ENCODE measurements around the gene CNTN4.

Gene CNTN4

DNA sequence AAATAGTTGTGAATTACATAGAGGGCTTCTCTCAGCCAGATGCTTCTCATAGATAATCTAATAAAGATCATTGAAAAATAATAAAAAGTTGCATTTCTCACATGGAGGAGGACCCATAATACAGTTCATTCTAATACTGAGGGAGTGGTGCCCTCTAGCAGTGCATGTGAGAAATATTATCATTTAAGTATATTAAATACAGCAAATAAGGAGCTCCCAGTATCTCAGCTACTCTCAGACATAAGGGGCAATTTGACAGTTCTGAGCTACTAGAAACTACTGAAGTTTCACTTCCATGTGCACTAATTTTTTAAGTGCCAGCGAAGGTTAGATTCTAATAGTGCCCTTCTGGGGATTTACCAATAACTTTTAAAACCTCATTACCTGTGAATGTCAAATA is 823.2 kb downstream of the CNTN4 start:
- no peak overlapping the region for H2BK15ac ChIP-seq (ENCODE audit: low read length)
- WGBS, 2 donors (ENCODE audit: extremely low coverage in 2 of 2, insufficient read length in 2 of 2, insufficient replicate concordance in 1 of 2): no CpG with 5 or more reads among the region's 1 CpG

DNA sequence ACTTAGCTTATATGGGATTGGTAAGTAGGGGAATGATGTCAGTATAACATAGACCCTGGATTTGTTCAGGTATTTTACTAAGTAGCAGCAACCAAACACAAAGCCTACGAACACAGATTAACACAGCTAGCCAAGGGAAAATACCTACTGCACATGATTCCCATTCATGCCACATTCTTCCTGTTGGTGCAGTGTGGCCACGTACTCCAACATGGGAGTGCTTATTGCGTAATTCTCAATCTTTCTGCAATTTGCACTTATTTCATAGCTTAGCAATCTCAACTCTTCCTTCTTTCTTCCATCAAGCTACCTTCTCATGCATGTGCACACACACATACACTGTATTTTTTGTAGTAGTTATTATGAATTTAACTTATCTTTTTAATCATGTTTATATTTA is 824.7 kb downstream of the CNTN4 start:
- no peak overlapping the region for H2BK5ac ChIP-seq (ENCODE audit: low read length)
- H3K14ac ChIP-seq (ENCODE audit: low read length): no peak overlapping the region
- H4K8ac ChIP-seq (ENCODE audit: low read depth, low read length): no peak overlapping the region
- no peak overlapping the region for H2AFZ ChIP-seq (ENCODE audit: low read length)
- WGBS, 2 donors (ENCODE audit: extremely low coverage in 2 of 2, insufficient read length in 2 of 2, insufficient replicate concordance in 1 of 2): no CpG with 5 or more reads among the region's 3 CpGs
- H3K4me1 ChIP-seq (ENCODE audit: control insufficient read depth in 2 of 2, insufficient read depth in 1 of 2, low read depth in 1 of 2, low read length in 2 of 2): no peaks in the 10 kb centered on the region
- no peaks in the 10 kb centered on the region for H3K36me3 ChIP-seq (replicated peaks in 1 of 2; ENCODE audit: control insufficient read depth in 2 of 2, insufficient read depth in 2 of 2, low read length in 2 of 2)
- H3K27ac ChIP-seq (replicated peaks; ENCODE audit: low read length): no peak overlapping the region
- H4K91ac ChIP-seq (ENCODE audit: low read depth, low read length, poor library complexity): no peak overlapping the region
- no peak overlapping the region for H3K4me2 ChIP-seq (ENCODE audit: insufficient read depth, low read length, poor library complexity, severe bottlenecking)
- no peak overlapping the region for H2BK12ac ChIP-seq (ENCODE audit: low read length)
- no peak overlapping the region for H2BK120ac ChIP-seq (ENCODE audit: low read depth, low read length)
- H3K18ac ChIP-seq (ENCODE audit: low read length): no peak overlapping the region
- no peaks in the 10 kb centered on the region for H3K27me3 ChIP-seq (ENCODE audit: control insufficient read depth in 3 of 3, insufficient read depth in 3 of 3, low read depth in 1 of 3, low read length in 3 of 3)
- H3K79me1 ChIP-seq (ENCODE audit: low read depth, low read length): no peaks in the 10 kb centered on the region
- DNase-seq (ENCODE audit: low spot score): no peak
- no peak overlapping the region for H3K23ac ChIP-seq (ENCODE audit: low read depth, low read length, poor library complexity)
- H3K9ac ChIP-seq (ENCODE audit: low read depth, low read length, poor library complexity): no peak overlapping the region
- H3K9me3 ChIP-seq (replicated peaks in 1 of 2; ENCODE audit: control insufficient read depth in 2 of 2, insufficient read depth in 1 of 2, low read depth in 1 of 2, low read length in 2 of 2): no peaks in the 10 kb centered on the region
- H2BK15ac ChIP-seq (ENCODE audit: low read length): no peak overlapping the region
- H3K4me3 ChIP-seq (ENCODE audit: low read length in 2 of 2): no peak overlapping the region
- no peak overlapping the region for H2AK5ac ChIP-seq (ENCODE audit: low read depth, low read length)
- H3K4ac ChIP-seq (ENCODE audit: low read length): no peak overlapping the region

More for the DNA sequence above, 823.2 kb downstream of the CNTN4 start:
- Histone ChIP-seq H3K18ac (ENCODE audit: low read length) (no peak overlapping the region), H3K36me3 (replicated peaks in 1 of 2; ENCODE audit: control insufficient read depth in 2 of 2, insufficient read depth in 2 of 2, low read length in 2 of 2) (no peaks in the 10 kb centered on the region), H2AFZ (ENCODE audit: low read length) (no peak overlapping the region), H2BK12ac (ENCODE audit: low read length) (no peak overlapping the region), H3K4me2 (ENCODE audit: insufficient read depth, low read length, poor library complexity, severe bottlenecking) (no peak overlapping the region), H3K27me3 (ENCODE audit: control insufficient read depth in 3 of 3, insufficient read depth in 3 of 3, low read depth in 1 of 3, low read length in 3 of 3) (no peaks in the 10 kb centered on the region), H3K79me1 (ENCODE audit: low read depth, low read length) (no peaks in the 10 kb centered on the region), H3K14ac (ENCODE audit: low read length) (no peak overlapping the region), H4K8ac (ENCODE audit: low read depth, low read length) (no peak overlapping the region), H3K4me3 (ENCODE audit: low read length in 2 of 2) (no peak overlapping the region), H3K23ac (ENCODE audit: low read depth, low read length, poor library complexity) (no peak overlapping the region), H3K9me3 (replicated peaks in 1 of 2; ENCODE audit: control insufficient read depth in 2 of 2, insufficient read depth in 1 of 2, low read depth in 1 of 2, low read length in 2 of 2) (no peaks in the 10 kb centered on the region), H3K4ac (ENCODE audit: low read length) (no peak overlapping the region), H2AK5ac (ENCODE audit: low read depth, low read length) (no peak overlapping the region), H3K9ac (ENCODE audit: low read depth, low read length, poor library complexity) (no peak overlapping the region), H4K91ac (ENCODE audit: low read depth, low read length, poor library complexity) (no peak overlapping the region), H2BK5ac (ENCODE audit: low read length) (no peak overlapping the region), H3K27ac (replicated peaks; ENCODE audit: low read length) (no peak overlapping the region), H2BK120ac (ENCODE audit: low read depth, low read length) (no peak overlapping the region), H3K4me1 (ENCODE audit: control insufficient read depth in 2 of 2, insufficient read depth in 1 of 2, low read depth in 1 of 2, low read length in 2 of 2) (no peaks in the 10 kb centered on the region)
- no peak for DNase-seq (ENCODE audit: low spot score)

DNA sequence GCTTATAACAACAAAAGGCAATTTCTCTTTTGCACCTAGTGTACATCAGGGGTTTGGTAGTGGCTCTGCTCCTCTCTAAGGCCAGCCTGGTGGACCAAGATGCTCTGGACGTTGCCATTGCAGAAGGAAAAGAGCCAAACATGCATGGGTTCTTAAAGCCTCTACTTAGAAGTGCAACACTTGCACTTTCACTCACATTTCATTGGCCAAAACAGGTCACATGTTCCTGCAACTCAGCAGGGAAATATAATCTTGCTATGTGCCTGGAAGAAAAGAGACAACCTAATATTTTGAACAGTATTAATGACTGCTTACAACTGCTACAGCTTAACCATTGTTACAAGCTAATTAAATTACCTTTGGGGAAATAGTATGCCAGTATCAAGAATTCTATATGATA is 828.6 kb downstream of the CNTN4 start:
- Histone ChIP-seq H3K18ac (ENCODE audit: low read length) (no peak overlapping the region), H3K27me3 (ENCODE audit: control insufficient read depth in 3 of 3, insufficient read depth in 3 of 3, low read depth in 1 of 3, low read length in 3 of 3) (no peaks in the 10 kb centered on the region), H3K4me1 (ENCODE audit: control insufficient read depth in 2 of 2, insufficient read depth in 1 of 2, low read depth in 1 of 2, low read length in 2 of 2) (no peaks in the 10 kb centered on the region), H2AFZ (ENCODE audit: low read length) (no peak overlapping the region), H3K4ac (ENCODE audit: low read length) (no peak overlapping the region), H2BK120ac (ENCODE audit: low read depth, low read length) (no peak overlapping the region), H3K14ac (ENCODE audit: low read length) (no peak overlapping the region), H2BK15ac (ENCODE audit: low read length) (no peak overlapping the region), H3K79me1 (ENCODE audit: low read depth, low read length) (no peaks in the 10 kb centered on the region), H4K91ac (ENCODE audit: low read depth, low read length, poor library complexity) (no peak overlapping the region), H3K23ac (ENCODE audit: low read depth, low read length, poor library complexity) (no peak overlapping the region), H2AK5ac (ENCODE audit: low read depth, low read length) (no peak overlapping the region), H3K4me2 (ENCODE audit: insufficient read depth, low read length, poor library complexity, severe bottlenecking) (no peak overlapping the region), H3K36me3 (replicated peaks in 1 of 2; ENCODE audit: control insufficient read depth in 2 of 2, insufficient read depth in 2 of 2, low read length in 2 of 2) (no peaks in the 10 kb centered on the region), H3K9me3 (replicated peaks in 1 of 2; ENCODE audit: control insufficient read depth in 2 of 2, insufficient read depth in 1 of 2, low read depth in 1 of 2, low read length in 2 of 2) (no peaks in the 10 kb centered on the region), H4K8ac (ENCODE audit: low read depth, low read length) (no peak overlapping the region), H3K4me3 (ENCODE audit: low read length in 2 of 2) (no peak overlapping the region), H3K27ac (replicated peaks; ENCODE audit: low read length) (no peak overlapping the region), H2BK12ac (ENCODE audit: low read length) (no peak overlapping the region), H3K9ac (ENCODE audit: low read depth, low read length, poor library complexity) (no peak overlapping the region), H2BK5ac (ENCODE audit: low read length) (no peak overlapping the region)
- no peak for DNase-seq (ENCODE audit: low spot score)
- WGBS, 2 donors (ENCODE audit: extremely low coverage in 2 of 2, insufficient read length in 2 of 2, insufficient replicate concordance in 1 of 2): no CpG with 5 or more reads among the region's 1 CpG

DNA sequence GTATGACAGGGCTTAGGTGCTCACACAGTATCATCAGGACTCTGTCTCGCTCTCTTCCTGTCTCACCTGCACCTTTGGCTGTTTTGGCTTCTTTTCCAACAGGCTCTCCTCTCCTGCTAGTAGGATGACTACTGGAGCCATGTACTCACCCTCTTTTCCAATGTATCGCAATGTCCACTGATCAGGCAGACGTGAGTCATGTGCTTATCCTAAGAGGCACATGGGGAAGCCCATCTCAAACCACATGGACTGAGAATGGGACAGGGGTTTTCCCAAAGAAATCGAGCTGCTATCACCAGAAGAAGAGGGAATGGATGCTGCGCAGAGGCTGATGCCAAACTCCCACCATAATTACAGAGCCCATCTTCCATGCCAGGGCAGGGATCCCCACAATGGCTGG is 830.9 kb downstream of the CNTN4 start:
- no peak overlapping the region for H4K8ac ChIP-seq (ENCODE audit: low read depth, low read length)
- no peak overlapping the region for H3K27ac ChIP-seq (replicated peaks; ENCODE audit: low read length)
- DNase-seq (ENCODE audit: low spot score): no peak
- no peak overlapping the region for H3K4ac ChIP-seq (ENCODE audit: low read length)
- no peak overlapping the region for H2BK120ac ChIP-seq (ENCODE audit: low read depth, low read length)
- no peak overlapping the region for H3K9ac ChIP-seq (ENCODE audit: low read depth, low read length, poor library complexity)
- no peaks in the 10 kb centered on the region for H3K4me1 ChIP-seq (ENCODE audit: control insufficient read depth in 2 of 2, insufficient read depth in 1 of 2, low read depth in 1 of 2, low read length in 2 of 2)
- no peaks in the 10 kb centered on the region for H3K9me3 ChIP-seq (replicated peaks in 1 of 2; ENCODE audit: control insufficient read depth in 2 of 2, insufficient read depth in 1 of 2, low read depth in 1 of 2, low read length in 2 of 2)
- WGBS, 2 donors (ENCODE audit: extremely low coverage in 2 of 2, insufficient read length in 2 of 2, insufficient replicate concordance in 1 of 2): no CpG with 5 or more reads among the region's 5 CpGs
- no peaks in the 10 kb centered on the region for H3K27me3 ChIP-seq (ENCODE audit: control insufficient read depth in 3 of 3, insufficient read depth in 3 of 3, low read depth in 1 of 3, low read length in 3 of 3)
- H2BK12ac ChIP-seq (ENCODE audit: low read length): no peak overlapping the region
- no peak overlapping the region for H3K4me2 ChIP-seq (ENCODE audit: insufficient read depth, low read length, poor library complexity, severe bottlenecking)
- H2AFZ ChIP-seq (ENCODE audit: low read length): no peak overlapping the region
- no peak overlapping the region for H3K23ac ChIP-seq (ENCODE audit: low read depth, low read length, poor library complexity)
- H3K36me3 ChIP-seq (replicated peaks in 1 of 2; ENCODE audit: control insufficient read depth in 2 of 2, insufficient read depth in 2 of 2, low read length in 2 of 2): no peaks in the 10 kb centered on the region
- H3K79me1 ChIP-seq (ENCODE audit: low read depth, low read length): no peaks in the 10 kb centered on the region
- H4K91ac ChIP-seq (ENCODE audit: low read depth, low read length, poor library complexity): no peak overlapping the region
- no peak overlapping the region for H3K14ac ChIP-seq (ENCODE audit: low read length)
- H2BK5ac ChIP-seq (ENCODE audit: low read length): no peak overlapping the region
- no peak overlapping the region for H3K18ac ChIP-seq (ENCODE audit: low read length)
- no peak overlapping the region for H3K4me3 ChIP-seq (ENCODE audit: low read length in 2 of 2)
- no peak overlapping the region for H2BK15ac ChIP-seq (ENCODE audit: low read length)
- H2AK5ac ChIP-seq (ENCODE audit: low read depth, low read length): no peak overlapping the region

All from neuronal stem cell (in vitro differentiated cells).